ENCODE results near the gene BCL7A.

- TF ChIP-seq CTCF (IDR thresholded peaks at IDR 0.05) (no peak), POLR2A (IDR thresholded peaks at IDR 0.05) (no peak), EP300 (IDR thresholded peaks at IDR 0.05) (no peak)
Observed at GRCh38 chr12:122081083-122081696, 59.5 kb downstream of the BCL7A start.

Data from suprapubic skin (tissue), 3 donors.